ENCODE measurements around the gene MTUS2. TPM values are rescaled to one million over a fixed set of nuclear protein-coding genes. Genes with fewer than 3 reads are reported as not detected.

Gene MTUS2
- total RNA-seq, 1 experiment from 2014 or later: not detected

DNA sequence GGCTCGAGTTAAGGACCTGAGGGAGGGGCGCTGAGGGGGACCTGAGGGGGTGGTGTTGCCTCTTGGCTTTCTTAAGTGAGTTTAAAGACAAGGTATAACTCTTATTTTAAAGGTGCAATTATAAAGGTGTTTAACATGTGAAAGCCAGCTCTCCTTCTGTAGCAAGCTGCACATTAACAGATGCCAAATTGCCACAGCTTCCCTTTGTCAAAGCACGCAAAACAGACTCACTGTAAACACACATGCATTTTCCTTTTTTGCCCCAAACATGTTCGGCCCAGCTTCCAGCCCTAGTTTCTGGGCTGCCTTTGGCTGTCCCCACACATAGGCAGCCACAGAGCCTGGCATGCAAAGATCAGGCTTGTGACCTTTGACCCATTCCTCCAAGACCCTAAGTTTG lies 663.5 kb downstream of the MTUS2 start:
- Histone ChIP-seq H3K4me3 (no peak overlapping the region), H3K36me3 (no peaks in the 10 kb centered on the region), H3K9me3 (no peaks in the 10 kb centered on the region), H3K27me3 (no peaks in the 10 kb centered on the region)
- no peak for DNase-seq

DNA sequence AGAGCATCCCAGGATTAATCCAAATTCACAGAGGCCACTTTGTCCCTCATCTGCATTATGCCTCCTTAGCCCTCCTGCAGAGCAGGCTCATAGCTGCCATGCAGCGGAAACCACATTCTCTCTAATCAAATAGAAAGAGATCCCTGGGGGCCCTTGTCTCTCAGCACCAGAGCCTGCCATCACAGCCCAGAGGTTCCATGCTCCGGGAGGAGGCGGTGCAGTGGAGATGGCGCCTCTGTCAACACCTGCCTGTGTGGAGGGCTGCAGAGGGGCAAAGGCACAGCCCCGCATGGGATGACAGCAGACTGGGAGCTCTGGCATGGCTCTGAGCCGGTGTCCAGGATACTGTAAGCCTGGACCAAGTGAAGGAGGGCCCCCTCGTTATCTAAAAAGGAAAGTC lies 664.1 kb downstream of the MTUS2 start:
- Histone ChIP-seq H3K4me3 (no peak overlapping the region), H3K27me3 (no peaks in the 10 kb centered on the region), H3K9me3 (no peaks in the 10 kb centered on the region), H3K36me3 (no peaks in the 10 kb centered on the region)
- DNase-seq: no peak

- H3K36me3 ChIP-seq: no peaks in the 10 kb centered on the region
- no peaks in the 10 kb centered on the region for H3K9me3 ChIP-seq
- H3K4me3 ChIP-seq: no peak overlapping the region
- H3K27me3 ChIP-seq: no peaks in the 10 kb centered on the region
- no peak for DNase-seq
These were observed 664.7 kb downstream of the MTUS2 start for GRCh38 chr13:29484796-29485195.

DNA sequence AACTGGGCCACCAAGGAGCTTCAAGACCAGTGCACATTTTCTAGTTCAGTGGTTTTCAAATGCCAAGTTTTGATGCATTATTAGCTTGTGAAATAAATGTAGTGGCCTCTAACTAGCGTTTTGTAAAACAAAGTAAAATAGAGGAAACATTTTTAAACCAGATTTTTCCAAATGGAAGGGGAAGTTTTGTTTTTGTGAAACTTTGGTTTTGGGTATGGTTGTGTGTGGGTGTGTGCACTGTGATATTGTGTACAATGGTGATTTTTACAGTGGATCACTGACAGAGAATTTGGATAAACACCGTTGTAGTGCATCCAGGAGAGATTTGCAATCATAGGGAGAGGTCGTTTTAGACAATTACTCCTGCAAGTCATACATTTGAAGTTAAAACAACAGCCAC lies 666.4 kb downstream of the MTUS2 start:
- no peak for DNase-seq
- no peak overlapping the region for H3K4me3 ChIP-seq
- no peaks in the 10 kb centered on the region for H3K27me3 ChIP-seq
- H3K9me3 ChIP-seq: no peaks in the 10 kb centered on the region
- H3K36me3 ChIP-seq: no peaks in the 10 kb centered on the region

- H3K4me3 ChIP-seq: no peak overlapping the region
- DNase-seq: no peak
- no peaks in the 10 kb centered on the region for H3K9me3 ChIP-seq
- no peaks in the 10 kb centered on the region for H3K36me3 ChIP-seq
- H3K27me3 ChIP-seq: no peaks in the 10 kb centered on the region
These were observed 667.6 kb downstream of the MTUS2 start for GRCh38 chr13:29487466-29488454.

GRCh38 chr13:29489650-29490560 lies 669.8 kb downstream of the MTUS2 start:
- H3K9me3 ChIP-seq: no peaks in the 10 kb centered on the region
- H3K4me3 ChIP-seq: no peak overlapping the region
- H3K36me3 ChIP-seq: no peaks in the 10 kb centered on the region
- no peaks in the 10 kb centered on the region for H3K27me3 ChIP-seq
- DNase-seq: no peak

DNA sequence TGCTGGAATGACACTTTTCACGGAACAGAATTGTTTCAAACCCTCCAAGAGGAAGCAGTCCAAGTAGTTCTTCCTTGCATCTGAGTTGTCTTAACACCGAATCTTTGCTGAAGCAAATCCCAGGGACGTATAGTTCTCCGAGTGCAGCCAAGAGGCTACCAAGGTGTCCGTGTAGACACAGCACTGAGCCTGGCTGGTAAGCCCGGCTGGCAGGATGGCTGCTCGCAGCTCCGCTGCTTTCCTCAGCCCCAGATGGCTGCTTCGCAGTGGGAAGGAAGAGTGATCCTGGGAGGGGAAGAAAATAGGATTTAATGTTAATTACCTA lies 670.4 kb downstream of the MTUS2 start:
- no peak overlapping the region for H3K4me3 ChIP-seq
- H3K27me3 ChIP-seq: no peaks in the 10 kb centered on the region
- no peaks in the 10 kb centered on the region for H3K36me3 ChIP-seq
- H3K9me3 ChIP-seq: no peaks in the 10 kb centered on the region
- DNase-seq: no peak

GRCh38 chr13:29491248-29491647 lies 671.1 kb downstream of the MTUS2 start:
- H3K9me3 ChIP-seq: no peaks in the 10 kb centered on the region
- H3K36me3 ChIP-seq: no peaks in the 10 kb centered on the region
- no peak overlapping the region for H3K4me3 ChIP-seq
- DNase-seq: no peak
- H3K27me3 ChIP-seq: no peaks in the 10 kb centered on the region

DNA sequence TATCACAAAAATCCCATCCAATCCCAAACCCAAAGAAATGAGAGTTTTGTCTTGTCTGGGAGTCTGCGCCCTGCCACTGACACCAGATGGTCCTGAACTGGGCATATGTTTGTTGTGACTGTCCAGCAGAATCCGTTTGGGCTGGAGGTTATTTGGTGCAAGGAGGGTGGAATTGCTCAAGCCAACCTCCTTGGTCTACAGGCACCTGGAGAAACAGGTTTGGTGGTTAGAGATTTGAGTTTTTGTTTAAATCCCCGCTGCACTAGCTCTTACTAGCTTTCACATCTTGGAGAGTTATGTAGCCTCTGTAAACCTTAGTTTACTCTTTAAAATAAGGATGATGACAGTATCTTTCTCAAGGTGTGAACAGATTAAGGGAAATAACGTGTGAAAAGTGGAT lies 673.7 kb downstream of the MTUS2 start:
- no peaks in the 10 kb centered on the region for H3K27me3 ChIP-seq
- H3K4me3 ChIP-seq: no peak overlapping the region
- no peak for DNase-seq
- no peaks in the 10 kb centered on the region for H3K9me3 ChIP-seq
- H3K36me3 ChIP-seq: no peaks in the 10 kb centered on the region

DNA sequence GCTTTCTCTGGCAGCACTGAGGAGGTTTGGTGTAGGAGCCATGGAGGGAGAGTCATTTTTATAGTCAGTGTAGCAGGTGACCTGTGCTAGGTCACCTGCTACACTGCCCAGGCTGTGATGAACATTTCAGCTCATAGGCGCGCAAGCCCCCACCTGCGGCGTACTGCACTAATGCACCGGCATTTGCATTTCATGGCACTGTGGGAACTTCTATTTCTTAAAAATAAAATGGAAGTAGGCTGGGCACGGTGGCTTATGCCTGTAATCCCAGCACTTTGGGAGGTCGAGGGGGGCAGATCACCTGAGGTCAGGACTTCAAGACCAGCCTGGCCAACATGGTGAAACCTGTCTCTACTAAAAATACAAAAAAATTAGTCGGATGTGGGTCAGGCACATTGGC lies 674.4 kb downstream of the MTUS2 start:
- no peak for DNase-seq
- Histone ChIP-seq H3K9me3 (no peaks in the 10 kb centered on the region), H3K4me3 (no peak overlapping the region), H3K36me3 (no peaks in the 10 kb centered on the region), H3K27me3 (no peaks in the 10 kb centered on the region)

DNA sequence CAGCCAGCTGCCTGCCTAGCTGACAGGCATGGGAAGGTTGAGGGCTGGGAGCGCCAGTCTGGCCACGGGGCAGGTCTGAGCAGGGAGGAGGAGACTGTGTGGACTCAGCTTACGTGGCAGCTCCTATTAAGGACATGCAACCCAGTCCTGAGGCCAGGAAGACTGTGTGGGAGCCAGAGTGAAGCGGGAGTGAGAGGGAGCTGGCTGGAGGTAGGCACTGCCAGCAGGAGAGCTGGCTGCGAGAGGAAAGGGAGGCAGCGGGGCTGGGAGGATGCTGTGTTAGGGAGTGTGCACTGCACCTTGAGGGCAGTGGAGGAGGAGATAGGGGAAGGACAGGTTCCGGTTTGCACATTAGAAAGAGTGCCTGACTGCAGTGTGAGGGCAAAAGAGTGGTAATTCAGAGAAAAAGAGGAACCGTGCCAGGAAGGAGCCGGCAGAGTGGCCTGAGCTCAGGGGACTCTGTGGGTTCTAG lies 676.1 kb downstream of the MTUS2 start:
- Histone ChIP-seq H3K27me3 (no peaks in the 10 kb centered on the region), H3K9me3 (no peaks in the 10 kb centered on the region), H3K36me3 (no peaks in the 10 kb centered on the region), H3K4me3 (no peak overlapping the region)
- no peak for DNase-seq

GRCh38 chr13:29497137-29497654 lies 677.1 kb downstream of the MTUS2 start:
- no peak overlapping the region for H3K4me3 ChIP-seq
- DNase-seq: no peak

DNA sequence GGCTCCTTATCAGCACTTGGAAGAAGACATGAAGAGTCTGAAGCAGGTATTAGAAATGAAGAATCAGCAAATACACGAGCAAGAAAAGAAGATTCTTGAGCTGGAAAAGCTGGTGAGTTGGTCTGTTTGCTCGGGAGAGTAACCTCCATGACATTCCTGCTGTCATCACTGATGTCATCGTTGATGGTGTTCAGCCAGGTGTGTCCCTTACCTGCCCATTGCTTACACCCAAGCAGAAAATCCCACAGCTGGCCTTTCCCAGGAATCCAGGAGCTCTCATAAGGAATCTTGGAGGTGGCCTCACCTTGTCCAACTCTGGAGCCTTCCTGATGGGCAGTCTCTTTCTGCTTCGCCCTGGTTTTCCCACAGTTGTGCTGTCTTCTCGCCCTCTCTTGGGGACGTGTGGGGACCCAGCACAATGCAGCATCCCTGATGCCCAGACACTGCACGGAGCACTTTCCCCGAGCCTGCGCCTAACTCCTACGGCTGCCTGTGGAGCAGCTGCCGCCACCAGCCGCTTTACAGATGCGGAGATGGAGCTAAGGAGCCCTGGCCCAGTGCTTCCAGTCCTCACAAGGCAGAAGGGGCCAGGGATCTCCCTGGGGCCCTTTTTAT lies 678.4 kb downstream of the MTUS2 start:
- no peaks in the 10 kb centered on the region for H3K9me3 ChIP-seq

More at GRCh38 chr13:29497137-29497654, 677.1 kb downstream of the MTUS2 start:
- Histone ChIP-seq H3K36me3 (no peaks in the 10 kb centered on the region), H3K27me3 (no peaks in the 10 kb centered on the region), H3K9me3 (no peaks in the 10 kb centered on the region)

DNA sequence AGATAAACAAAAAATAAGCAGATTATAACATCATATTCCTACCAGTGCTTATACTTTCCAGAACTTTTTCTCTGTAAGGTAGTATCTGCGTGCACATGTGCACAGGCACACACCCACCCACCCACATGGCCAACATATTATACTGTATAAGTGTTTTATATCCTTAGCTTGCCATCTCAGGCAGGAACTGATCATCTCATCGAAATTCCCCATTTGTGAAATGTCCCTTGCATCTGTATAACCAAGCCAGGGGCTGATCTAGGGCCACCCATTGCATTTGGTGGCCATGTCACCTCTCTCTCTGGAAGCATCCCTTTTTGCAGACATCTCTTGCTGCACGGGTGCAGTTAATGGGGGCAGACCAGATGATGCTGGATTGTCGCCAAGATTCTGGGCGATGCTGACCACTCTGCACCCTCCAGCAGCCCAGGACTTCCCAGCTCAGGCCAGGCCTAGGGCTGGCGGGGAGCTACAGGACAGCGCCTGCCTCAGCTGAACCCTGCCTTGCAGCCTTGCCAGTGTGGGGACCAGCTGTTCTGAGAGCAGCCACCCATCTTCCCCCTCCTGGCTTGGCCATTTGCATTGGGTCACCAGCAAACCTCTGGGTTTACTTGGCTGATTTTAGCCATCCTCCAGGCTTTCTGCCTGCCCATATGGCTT lies 679.5 kb downstream of the MTUS2 start:
- H3K27me3 ChIP-seq: no peaks in the 10 kb centered on the region
- H3K36me3 ChIP-seq: no peaks in the 10 kb centered on the region
- no peak overlapping the region for H3K4me3 ChIP-seq
- DNase-seq: no peak
- H3K9me3 ChIP-seq: no peaks in the 10 kb centered on the region

More for the DNA sequence above, 678.4 kb downstream of the MTUS2 start:
- Histone ChIP-seq H3K4me3 (no peak overlapping the region), H3K27me3 (no peaks in the 10 kb centered on the region), H3K36me3 (no peaks in the 10 kb centered on the region)
- no peak for DNase-seq

GRCh38 chr13:29500386-29500785 lies 680.2 kb downstream of the MTUS2 start:
- DNase-seq: no peak
- no peak overlapping the region for H3K4me3 ChIP-seq
- H3K9me3 ChIP-seq: no peaks in the 10 kb centered on the region
- no peaks in the 10 kb centered on the region for H3K36me3 ChIP-seq
- H3K27me3 ChIP-seq: no peaks in the 10 kb centered on the region

DNA sequence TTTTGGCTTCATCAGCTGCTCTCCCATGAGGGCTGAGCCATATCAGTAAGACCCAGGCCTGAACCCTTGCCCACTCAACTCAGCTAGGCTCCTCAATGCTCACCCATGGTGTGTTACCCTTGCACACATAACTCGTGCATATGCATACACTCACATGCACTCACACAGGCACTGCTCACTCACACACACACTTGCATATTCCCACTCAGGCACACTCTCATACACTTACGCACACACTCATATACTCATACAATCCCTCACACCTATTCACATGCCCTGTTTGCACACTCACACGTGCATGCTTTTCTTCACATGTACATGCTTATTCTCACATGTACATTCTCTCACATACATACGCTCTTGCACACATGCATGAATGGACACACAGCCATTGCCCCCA lies 681.5 kb downstream of the MTUS2 start:
- H3K4me3 ChIP-seq: no peak overlapping the region

More for the DNA sequence above, 681.5 kb downstream of the MTUS2 start:
- no peaks in the 10 kb centered on the region for H3K27me3 ChIP-seq
- no peak for DNase-seq
- no peaks in the 10 kb centered on the region for H3K9me3 ChIP-seq
- H3K36me3 ChIP-seq: no peaks in the 10 kb centered on the region

Data from MG63 (cell line).